ENCODE data around the gene TBXAS1. TPM values are rescaled to one million over a fixed set of nuclear protein-coding genes. Genes with fewer than 3 reads are reported as not detected.

The TBXAS1 gene
- total and polyA plus RNA-seq, 2 of the 8 experiments (the other 6 are each of a cell fraction or from before 2014, with no cell fraction given), result 0.86 to 2.1 TPM

- TF ChIP-seq YY1 (IDR thresholded peaks at IDR 0.05; ENCODE audit: low read depth, low read length) (no peak), KDM5A (IDR thresholded peaks at IDR 0.05; ENCODE audit: low read length) (no peak), EGR1 (IDR thresholded peaks at IDR 0.05; ENCODE audit: borderline replicate concordance, low read depth, low read length) (no peak), SIX5 (IDR thresholded peaks at IDR 0.05; ENCODE audit: low read depth, low read length) (no peak)
These were observed 180.7 kb downstream of the TBXAS1 start (continued) for GRCh38 chr7:140009735-140010134.

All from H1 (cell line).